Hematopoietic multipotent progenitor cell treated with erythropoietin and hydrocortisone succinate and interleukin-3 and kit ligand, for 17 days (in vitro differentiated cells): Measurements from ENCODE around the gene OR11L1.

Source experiments
- DNase-seq: peaks from one replicate; pipeline ENCODE4 v3.0.0-alpha.2; 2015; ENCODE audit warnings: low spot score

The OR11L1 gene

GRCh38 chr1:247797518-247797917 lies 44.2 kb downstream of the OR11L1 start:
- DNase-seq: no peak
